HG03342 (cell line): ENCODE results near the gene TAF4B.
"Not testable (repeated sequence)": the region's sequence is repeated elsewhere in the genome, so short reads cannot be mapped to it uniquely, and the experiment has no call there.

Experiments used
- ATAC-seq: cut with Tn5 transposase; IDR thresholded peaks from one replicate; pipeline ENCODE4 v1.9.1; 2021; ENCODE audit warnings: mild to moderate bottlenecking, moderate library complexity; ENCODE audit not compliant: unreplicated experiment

The TAF4B gene

DNA sequence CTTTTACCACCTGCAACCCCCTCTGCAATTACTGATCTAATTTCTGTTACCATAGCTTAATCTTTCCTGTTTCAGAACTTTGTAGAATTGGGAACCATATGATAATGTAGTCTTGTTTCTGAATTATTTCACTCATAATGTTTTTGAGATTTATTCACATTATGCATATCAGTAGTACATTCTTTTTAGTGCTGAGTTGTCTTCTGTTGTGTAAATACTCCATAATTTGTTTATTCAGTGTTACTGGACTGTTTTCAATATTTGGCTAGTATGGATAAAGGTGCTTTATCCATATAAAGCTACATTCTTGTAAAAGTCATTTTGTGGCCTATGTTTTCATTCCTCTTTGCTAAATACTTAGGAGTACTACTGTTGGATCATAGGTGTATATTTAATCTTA lies 152.5 kb downstream of the TAF4B start:
- no peak for ATAC-seq

DNA sequence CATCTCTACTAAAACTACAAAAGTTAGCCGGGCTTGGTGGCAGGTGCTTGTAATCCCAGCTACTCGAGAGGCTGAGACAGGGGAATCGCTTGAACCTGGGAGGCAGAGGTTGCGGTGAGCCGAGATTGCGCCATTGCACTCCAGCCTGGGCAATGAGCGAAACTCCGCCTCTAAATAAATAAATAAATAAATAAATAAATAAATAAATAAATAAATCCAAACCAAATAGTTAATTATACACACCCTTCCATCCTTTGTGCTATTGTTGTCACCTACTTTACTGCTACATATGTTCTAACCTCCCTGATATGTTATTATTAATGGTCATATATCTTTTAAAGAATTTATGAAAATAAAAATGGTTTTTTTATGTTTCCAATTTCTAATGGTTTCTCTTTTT lies 155.3 kb downstream of the TAF4B start:
- not testable (repeated sequence) for ATAC-seq

DNA sequence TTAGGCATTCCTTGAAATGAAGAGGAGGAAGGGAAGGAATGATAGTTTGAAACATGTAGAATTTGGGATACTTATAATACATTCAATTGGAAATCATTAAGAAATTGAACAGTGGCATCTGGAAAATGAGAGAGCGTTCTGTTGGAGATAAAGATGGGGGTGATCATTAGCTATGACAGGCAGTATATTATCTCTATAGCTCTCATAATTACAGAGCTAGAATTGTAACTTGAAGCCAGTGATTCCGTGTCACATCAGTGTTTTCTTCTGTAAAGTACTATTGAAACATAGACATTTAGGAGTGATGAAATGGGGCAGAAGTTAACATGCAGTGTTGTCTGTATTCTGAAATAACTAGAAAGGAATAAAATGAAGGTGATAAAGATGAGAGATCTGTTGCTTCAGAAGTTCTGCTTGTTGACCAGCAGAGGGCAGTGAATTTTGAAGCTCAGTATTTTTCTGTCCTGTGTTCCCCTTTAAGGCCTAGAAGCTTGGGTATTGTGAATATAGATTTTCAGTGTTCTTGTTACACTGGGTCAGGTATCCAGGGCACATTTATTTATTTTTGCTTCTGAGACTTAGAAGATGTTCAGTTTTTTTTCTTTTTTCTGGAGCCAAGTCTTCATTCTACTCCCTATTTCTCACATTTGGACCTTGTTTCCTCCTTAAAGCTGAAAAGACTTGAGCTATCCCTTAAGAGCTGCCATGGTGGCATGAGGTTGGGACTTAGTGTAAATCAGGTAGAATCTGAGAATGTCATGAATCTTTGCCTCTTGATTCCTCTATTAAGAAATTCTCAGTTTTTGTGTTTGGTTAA lies 157.4 kb downstream of the TAF4B start:
- peak; percentile 86 for ATAC-seq

DNA sequence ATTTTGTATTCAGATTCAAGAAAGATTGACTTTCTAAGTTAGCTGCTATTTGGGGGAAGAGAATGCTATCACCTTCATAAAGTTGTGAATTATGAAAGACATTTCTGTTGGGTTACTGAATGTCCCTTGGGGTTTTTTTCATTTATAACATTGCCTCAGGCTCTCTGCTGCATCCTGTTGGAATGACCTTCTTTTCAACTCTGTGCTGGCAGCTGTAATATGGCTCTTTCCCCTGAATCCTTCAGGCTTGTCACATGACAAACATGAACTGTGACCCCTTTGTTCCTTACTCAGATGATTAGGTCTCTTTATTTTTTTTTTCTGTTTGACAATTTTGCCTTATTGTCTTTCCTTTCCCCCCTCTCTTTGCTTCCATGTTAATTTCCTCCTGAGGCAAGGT lies 159.8 kb downstream of the TAF4B start:
- no peak for ATAC-seq

DNA sequence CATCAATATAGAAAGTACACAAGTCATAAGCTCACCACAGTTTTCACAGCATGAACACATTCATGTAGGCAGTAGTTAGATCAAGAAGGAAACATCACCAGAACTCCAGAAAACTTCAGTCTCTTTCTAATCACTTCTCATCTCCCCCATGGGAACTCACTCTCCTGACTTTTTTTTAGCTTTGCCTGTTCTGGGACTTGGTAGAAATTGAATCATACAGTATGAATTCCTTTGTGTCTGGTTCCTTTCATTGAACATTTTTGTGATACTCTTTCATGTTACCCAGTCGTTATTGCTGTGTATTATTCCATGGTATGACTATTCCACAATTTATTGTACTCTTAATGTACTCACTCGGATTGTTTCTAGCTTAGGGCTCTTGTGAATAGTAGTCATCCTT lies 160.2 kb downstream of the TAF4B start:
- ATAC-seq: no peak

DNA sequence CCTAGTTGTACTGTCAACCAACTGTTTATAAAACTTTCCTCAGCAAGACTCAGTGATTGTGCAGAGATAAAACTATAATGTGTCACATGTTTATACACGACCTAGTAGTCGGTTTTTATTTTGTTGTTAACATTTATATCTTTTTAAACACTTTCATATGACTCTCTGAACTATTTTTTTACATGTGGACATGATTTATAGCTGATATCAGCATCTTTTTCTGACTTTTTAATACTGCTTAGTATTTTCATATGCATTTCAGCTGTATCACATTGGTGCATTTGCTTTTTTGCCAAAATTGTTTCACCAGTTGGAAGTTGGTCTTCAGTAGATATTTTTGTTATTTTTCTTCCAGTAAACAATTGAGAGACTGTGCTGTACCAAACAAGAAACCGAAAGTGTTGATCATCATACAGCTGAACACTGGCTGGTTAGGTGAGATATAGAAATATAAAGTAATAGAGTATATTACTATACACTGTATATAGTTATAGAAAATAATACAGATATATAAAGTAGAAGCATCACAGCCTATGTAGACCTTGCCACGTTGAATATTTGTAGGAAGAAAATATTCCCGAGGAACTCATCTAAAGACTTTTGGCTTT lies 167.9 kb downstream of the TAF4B start:
- no peak for ATAC-seq

DNA sequence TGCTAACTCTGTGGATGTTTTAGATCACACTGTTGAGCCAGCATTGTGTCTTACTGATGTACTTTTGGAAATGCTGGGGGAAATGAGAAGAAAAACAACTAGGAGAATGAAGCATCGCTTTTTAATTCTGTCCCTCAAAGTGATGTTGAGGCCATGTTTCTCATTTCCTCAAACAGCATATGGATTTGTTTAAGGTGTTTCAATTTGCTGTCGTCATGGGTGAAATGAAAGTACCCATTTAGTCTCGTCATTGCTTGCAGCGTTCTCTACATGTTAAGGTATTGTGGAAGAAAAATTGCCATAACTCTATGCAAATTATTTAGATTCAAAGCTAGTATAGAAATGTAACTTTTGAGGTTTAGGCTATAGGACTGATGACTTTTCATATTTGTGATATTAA lies 170.8 kb downstream of the TAF4B start:
- no peak for ATAC-seq

DNA sequence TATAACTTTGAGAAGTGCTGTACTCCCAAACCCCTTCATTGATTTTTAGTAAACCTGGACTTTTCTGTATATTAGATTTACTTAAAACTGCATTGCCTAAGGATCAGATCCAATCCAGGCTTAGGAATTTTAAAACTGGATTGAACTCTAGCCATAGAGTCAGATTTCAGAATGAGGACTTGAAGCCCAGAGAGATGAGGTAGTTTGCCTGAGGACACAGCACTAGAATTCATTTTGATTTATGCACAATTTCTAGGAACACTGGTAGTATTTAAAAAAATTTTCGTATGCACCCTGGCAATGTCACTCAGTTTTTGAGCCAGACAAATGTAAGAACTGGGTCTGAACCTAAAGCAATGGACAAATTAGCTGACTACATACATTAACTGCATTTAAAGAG lies 177.2 kb downstream of the TAF4B start:
- ATAC-seq: no peak

DNA sequence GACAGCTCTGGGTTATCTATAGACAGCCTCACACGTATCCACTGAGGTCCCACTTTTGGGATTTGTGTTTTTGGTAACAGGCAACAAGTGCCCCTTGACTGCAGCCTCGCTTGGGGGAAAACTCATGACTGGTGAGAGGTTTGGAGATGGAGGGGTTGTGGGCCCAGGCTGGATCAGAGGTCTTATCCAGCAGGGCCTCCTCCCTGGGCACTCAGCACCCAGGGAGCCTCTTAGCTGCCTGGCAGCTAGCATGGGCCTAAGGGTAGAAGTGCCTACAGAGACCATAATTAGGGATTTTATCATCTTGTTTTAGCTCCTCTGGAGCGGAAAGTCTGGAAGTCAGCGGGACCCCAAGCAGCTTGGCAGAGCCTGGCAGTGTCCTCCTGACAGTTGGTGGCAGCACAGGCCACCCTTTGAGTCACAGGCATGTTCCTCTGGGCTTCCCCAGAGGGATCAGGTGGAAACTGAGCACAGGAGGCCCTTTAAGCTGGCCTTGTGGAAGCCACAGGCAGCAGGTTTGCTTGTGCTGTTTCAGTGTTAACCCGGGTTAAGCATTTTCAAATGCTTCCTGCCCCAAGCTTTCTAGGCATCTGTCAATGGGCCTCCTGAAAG lies 179.1 kb downstream of the TAF4B start:
- peak; percentile 56 for ATAC-seq

DNA sequence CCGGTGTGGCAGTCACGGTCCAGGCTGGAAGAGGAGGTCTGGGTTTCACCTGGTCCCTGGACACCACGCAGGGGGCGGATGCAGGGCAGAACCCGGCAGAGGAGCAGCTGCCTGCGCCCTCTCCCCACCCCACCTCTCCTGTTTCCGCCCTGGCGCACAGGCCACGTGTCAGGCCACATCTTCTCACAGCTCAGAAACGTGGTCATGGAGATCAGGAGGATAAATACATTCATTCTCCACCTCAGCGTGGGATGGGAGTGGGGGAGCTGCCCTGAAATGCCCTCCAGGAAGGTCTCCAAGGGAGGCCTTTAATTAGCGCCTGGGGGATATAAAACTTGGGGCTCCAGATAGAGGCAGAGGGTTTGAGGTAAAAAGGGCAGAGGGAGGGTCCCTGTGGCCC lies 180.1 kb downstream of the TAF4B start:
- ATAC-seq: no peak

DNA sequence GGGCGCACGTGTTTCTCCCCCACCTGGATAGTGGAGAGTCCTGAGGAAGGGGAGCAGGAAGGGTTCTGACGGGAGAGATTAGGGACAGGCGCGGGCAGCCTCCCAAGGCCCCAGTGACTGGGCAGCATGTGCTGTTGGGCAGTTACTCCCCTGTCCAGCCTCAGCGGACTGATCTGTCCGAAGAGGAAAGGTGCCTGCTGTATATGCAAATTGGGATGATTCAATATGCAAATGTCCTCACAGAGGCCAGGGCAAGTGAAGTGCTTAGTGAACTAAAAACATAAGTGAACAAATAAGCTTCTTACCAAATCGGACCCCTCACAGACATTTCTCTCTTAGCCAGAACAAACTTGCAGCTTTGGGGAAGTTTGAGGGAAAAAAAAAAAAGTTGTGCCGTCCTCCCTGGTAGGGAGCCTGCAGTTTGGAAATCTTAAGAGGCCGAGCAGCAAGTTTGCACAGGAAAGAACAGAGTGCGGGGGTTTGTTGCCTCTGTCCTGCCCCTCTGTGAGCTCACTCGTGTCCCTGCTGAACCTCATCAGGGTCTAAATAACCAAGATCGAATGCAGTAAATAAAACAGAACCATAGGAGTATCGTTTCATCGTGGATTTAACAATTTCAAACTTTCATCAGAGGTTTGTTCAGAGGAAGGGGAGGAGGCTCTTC lies 180.7 kb downstream of the TAF4B start:
- peak; percentile 69 for ATAC-seq

DNA sequence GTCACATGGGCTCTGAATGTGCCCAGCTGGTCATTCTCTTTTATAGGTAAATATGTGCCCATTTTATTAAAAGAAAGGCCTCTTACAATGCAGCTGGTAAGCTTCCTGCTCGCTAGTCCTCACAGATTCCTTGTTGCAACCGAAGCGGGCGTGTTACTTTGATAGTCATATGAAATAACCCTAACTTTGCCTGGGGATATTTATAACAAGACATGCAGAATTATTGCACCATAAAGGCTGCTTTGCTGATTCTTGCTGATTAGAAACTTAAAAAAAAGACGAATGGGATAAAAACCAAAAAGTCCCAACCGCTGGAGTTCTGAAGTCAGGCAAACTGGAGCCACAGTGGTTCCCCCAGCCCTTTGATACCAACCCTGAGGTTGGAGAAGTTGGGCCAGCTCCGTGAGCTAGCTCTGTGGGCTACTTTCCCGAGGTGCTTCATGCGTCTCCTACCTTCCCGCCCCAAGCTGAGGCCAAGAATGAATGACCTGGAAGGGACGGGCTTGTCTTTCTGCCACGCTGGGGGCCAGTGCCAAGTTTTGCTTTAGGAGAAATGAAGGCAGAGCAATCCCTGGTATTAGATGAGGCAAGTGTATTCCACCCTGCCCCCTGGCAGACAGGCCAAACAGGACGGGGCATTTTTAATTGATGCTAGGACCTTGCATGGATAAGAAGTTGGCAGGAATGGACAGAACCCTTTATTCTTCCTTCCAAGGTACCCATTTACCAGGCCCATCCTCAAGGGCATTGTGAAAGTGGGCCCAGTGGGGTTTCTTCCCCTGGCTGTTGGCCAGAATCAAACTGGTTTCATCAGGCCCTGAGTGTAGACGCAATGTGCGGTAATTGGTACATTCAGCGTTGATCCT lies 181.7 kb downstream of the TAF4B start:
- ATAC-seq: no peak

DNA sequence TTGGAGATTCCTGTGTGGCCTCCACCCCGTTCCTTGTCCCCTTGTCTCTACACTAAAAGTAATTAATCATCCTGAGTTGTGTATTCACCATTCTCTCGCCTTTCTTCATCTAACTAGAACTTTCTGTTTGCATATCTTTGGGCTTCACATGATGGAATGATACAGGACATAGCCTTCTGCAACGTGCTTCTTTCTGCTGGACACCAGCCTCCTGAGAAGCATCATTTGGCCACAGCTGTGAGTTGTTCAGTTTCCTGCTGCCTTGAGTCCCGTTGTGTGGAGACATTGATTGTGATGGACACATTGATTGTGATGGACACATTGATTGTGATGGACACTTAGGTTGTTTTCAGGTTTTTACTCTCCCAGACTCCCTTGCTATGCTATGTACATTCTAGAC lies 182.8 kb downstream of the TAF4B start:
- ATAC-seq: no peak

DNA sequence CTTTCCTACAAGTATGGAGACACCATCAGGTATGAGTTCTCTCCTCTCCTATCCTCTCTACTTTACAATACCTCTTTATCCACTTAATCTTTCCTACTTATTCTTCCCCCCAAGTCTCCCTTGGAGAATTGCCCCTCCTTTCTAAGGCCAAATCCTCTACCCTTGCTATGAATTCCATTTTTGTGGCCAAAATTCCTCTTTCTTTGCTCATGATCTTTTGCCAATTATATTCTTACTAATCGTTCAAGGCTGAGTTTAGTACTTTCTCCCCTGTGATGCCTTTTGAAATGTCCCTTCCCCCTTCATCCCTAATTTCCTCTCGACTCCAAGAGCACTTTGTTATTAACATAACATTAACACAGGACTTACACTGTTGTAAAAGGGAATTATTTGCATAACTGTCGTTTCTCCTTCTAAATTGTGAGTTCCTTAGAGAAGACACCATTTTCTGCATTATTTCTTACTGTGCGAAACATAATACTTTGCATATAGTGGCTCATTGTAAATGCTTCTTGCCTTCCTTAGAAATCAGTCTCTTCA lies 188.7 kb downstream of the TAF4B start:
- ATAC-seq: no peak

DNA sequence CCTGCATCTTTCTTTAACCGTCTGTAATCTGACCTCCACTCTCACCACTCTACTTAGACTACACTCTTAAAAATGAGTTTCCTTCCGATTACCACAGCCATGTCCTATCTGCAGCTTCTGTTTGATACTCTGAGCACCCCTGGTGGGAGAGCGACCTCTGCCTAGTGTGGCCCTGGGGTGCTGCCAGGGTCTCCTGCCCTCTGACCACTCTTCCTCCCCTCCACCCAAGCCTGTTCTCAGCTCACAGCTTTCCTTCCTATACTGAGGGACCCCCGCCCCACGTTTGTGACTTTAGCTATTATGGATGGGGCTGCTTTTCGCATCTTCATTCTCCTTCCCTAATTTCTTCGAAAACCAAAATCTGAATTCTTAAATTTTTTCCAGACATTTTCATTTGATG lies 189.4 kb downstream of the TAF4B start:
- no peak for ATAC-seq

DNA sequence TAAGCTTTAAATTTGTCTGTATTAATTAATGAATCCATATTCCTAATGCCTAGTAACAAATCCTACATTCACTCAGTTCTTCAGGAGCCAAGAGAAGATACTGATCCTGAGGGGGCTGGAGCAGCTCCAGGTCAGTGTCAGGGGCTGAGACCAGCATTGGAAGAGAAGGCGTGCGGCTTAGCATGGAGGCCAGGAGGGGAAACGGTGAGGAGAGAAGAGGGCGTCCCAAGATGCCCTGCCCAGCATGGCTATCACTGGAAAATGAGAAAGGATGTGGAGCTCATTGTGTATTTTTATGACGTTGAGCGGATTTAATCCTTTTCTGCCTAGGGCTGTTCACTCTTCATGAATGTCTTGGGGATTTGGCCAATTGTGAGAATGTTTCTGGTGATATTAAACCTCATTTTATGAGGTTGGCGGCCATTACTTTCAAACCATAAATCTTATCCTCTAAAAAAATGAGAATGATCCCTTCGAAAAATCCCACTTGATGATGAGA lies 190.5 kb downstream of the TAF4B start:
- no peak for ATAC-seq

DNA sequence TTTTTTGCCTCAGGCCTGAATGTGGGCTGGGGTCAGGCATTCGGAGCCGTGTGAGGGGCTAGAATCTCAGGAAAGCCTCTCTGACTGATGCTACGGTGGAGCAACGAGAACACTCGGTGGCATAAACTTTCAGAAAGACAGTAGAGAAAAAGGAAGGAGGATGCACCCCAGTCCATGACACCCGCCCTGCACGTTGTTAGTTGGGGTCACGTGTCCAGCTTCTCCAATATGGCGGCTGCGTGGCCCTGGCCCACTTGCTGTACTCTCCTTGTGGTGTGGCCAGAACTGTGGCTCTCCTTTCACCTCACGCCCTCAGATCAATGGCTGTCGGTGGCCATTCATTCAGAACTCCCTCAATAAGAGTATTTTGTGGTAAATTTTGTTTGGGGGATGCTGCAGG lies 190.9 kb downstream of the TAF4B start:
- no peak for ATAC-seq

DNA sequence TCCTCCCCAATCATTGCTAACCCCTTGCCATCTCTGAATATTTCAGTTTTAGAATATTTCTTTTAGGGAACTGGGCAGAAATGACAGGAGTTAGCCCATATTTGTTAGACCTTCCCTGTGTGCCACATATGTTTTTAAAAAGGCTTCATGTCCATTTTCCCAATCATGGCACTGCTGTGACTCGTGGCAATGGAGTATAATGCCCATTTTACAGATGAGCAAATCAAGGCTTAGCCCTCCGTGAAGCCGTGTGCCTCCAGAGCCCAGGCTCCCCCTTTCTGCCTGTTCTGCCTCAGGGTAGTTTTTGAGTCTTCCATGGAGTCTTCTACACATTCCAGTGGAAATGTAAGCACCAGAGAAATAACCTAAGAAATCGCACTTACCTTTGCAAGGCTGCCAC lies 192.0 kb downstream of the TAF4B start:
- no peak for ATAC-seq

DNA sequence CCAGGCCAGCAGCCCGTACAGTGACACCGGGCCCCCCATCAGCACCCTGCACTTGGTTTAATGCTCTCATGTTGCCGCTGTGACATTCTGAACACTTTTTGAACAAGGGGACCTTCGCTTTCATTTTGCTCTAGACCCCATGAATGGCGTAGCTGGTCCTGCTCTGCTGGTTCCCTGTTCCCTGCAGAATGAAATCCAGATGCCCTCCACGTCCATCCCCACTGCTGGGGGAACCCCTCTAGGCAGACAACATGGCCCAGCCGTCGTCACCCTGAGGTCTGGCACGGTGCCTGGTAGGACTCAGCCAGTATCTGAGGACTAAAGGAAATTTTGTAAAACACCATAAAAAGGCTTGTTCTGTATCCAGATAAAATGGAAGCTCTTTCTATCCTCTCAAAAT lies 193.5 kb downstream of the TAF4B start:
- no peak for ATAC-seq

DNA sequence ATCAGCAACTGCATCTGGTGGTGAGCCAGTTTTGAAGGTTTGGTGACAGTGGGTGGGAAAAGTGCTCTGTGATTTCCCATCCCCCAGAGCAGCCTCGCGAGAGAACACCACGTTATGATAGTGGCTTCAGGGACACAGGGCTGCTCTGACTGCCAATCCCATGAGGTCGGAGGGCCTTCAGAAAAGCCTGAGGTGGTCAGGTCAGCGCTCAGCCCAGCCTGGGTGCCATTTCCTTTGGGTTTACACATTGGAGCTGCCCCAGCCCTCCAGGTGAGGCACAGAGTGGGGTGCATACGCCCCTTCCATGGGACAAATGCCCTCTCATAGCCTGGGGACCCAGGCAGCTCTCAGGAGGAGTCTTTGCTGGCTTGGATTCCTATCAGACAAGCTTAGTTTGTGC lies 195.3 kb downstream of the TAF4B start:
- ATAC-seq: no peak
